ENCODE data around the gene SLC22A5. TPM values are rescaled to one million over a fixed set of nuclear protein-coding genes. Genes with fewer than 3 reads are reported as not detected.
A peak's percentile ranks its signal among the peaks of the same experiment; 100 is the strongest.

SLC22A5 gene
- total RNA-seq, 2 experiments from 2014 or later: 3.7 to 4.5 TPM

- no peak for DNase-seq
- no peak overlapping the region for H3K27ac Mint-ChIP-seq
- H3K27me3 Mint-ChIP-seq: no peaks in the 10 kb centered on the region
- no peaks in the 10 kb centered on the region for H3K9me3 Mint-ChIP-seq
- no peaks in the 10 kb centered on the region for H3K4me1 Mint-ChIP-seq
- no peak overlapping the region for H3K4me3 Mint-ChIP-seq
- H3K36me3 Mint-ChIP-seq: no peaks in the 10 kb centered on the region
These were observed 14.3 kb upstream of the SLC22A5 start for GRCh38 chr5:132355140-132355765.

DNA sequence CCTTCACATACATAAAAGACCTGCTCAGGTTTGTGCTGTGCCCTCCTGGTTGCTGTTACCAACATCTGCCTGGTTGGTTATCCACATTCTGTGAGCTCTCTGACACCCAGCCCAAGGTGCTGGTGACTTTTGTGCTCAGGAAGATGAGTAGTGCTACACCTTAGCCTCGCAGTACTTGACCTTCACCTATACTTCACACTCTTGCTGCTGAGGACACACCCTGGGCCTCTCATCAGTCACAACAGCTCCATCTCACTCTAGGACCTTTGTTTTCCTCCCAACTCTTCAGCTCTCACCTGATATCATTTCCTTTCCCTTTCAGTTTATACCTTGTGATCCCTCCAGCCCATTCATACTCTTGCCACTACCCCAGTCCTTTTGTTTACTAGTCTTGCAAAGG is 10.7 kb upstream of the SLC22A5 start:
- H3K27me3 Mint-ChIP-seq: no peaks in the 10 kb centered on the region
- no peaks in the 10 kb centered on the region for H3K9me3 Mint-ChIP-seq
- H3K4me3 Mint-ChIP-seq: no peak overlapping the region
- H3K27ac Mint-ChIP-seq: no peak overlapping the region
- no peaks in the 10 kb centered on the region for H3K4me1 Mint-ChIP-seq
- H3K36me3 Mint-ChIP-seq: no peaks in the 10 kb centered on the region
- no peak for DNase-seq

DNA sequence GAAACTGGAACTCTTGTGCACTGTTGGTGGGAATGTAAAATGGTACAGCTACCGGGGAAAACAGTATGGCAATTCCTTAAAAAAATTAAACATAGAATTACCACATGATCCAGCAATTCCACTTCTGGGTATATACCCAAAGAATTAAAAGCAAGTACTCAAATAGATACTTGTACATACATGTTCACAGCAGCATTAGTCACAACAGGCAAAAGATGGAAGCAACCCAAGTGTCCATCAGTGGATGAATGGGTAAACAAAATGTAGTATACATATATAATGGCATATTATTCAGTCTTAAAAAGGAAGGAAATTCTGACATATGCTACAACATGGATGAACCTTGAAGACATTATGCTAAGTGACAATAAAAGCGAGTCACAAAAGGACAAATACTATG is 7.4 kb upstream of the SLC22A5 start:
- no peaks in the 10 kb centered on the region for H3K9me3 Mint-ChIP-seq
- H3K27me3 Mint-ChIP-seq: no peaks in the 10 kb centered on the region
- H3K36me3 Mint-ChIP-seq: no peaks in the 10 kb centered on the region
- no peak overlapping the region for H3K27ac Mint-ChIP-seq
- no peak for DNase-seq
- H3K4me1 Mint-ChIP-seq: no peaks in the 10 kb centered on the region
- no peak overlapping the region for H3K4me3 Mint-ChIP-seq

GRCh38 chr5:132363431-132364112 is 5.9 kb upstream of the SLC22A5 start:
- H3K36me3 Mint-ChIP-seq: no peaks in the 10 kb centered on the region
- H3K27ac Mint-ChIP-seq: no peak overlapping the region
- DNase-seq: no peak
- H3K9me3 Mint-ChIP-seq: no peaks in the 10 kb centered on the region
- H3K27me3 Mint-ChIP-seq: no peaks in the 10 kb centered on the region
- no peak overlapping the region for H3K4me3 Mint-ChIP-seq
- H3K4me1 Mint-ChIP-seq: no peaks in the 10 kb centered on the region

DNA sequence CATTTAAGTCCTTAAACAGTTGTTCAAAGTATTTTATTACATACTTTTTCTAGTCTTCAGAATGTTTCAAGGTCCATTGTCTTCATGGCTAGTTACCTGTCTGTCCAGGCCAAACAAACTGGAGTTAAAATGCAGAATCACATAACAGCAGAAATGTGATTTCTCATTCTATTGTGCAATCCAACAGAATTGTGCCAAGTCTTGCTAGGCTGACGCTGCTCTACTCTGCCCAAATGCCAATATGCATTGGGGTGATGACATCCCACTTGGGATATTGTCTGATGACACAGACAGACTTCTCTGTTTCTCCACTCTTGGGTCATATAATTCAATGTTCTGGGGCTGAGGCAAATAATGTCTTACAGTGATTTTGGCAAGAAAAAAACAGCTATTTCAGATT is 5.2 kb upstream of the SLC22A5 start:
- no peak for DNase-seq
- Mint-ChIP-seq H3K27ac (no peak overlapping the region), H3K4me3 (no peak overlapping the region), H3K36me3 (no peaks in the 10 kb centered on the region), H3K27me3 (no peaks in the 10 kb centered on the region), H3K9me3 (no peaks in the 10 kb centered on the region), H3K4me1 (peaks cover 3% of the 10 kb centered on the region)

DNA sequence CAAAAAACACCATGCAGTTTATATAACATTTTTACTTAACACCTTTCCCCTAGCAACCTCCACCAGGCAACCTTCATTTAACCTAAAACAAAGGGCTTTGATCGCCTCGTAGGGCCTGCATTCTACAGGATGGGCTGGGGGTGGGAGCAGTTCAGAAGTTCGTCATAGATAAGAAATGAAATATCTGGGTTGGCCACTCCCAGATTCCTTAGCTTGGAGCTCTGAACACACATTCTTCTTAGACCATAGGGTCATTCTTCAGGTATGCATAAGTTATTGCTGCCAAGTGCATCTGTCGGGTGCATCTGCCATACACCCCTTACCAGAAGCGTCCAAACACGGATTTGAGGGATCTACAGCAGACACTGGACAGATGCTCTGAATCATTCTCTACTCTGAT is 4.3 kb upstream of the SLC22A5 start:
- no peak for DNase-seq
- Mint-ChIP-seq H3K4me1 (peaks cover 3% of the 10 kb centered on the region), H3K9me3 (no peaks in the 10 kb centered on the region), H3K36me3 (no peaks in the 10 kb centered on the region), H3K27ac (no peak overlapping the region), H3K4me3 (no peak overlapping the region), H3K27me3 (no peaks in the 10 kb centered on the region)

- Mint-ChIP-seq H3K9me3 (no peaks in the 10 kb centered on the region), H3K27ac (no peak overlapping the region), H3K27me3 (no peaks in the 10 kb centered on the region)
These were observed 1.3 kb upstream of the SLC22A5 start for GRCh38 chr5:132368186-132368585.

GRCh38 chr5:132369007-132369473 is 470 bp upstream of the SLC22A5 start:
- Mint-ChIP-seq H3K27ac (peak overlapping the region; percentile 81), H3K36me3 (peaks cover 3% of the 10 kb centered on the region), H3K4me3 (peak overlapping the region; percentile 83), H3K9me3 (no peaks in the 10 kb centered on the region), H3K27me3 (no peaks in the 10 kb centered on the region), H3K4me1 (peaks cover 20% of the 10 kb centered on the region)
- no peak for DNase-seq

More at GRCh38 chr5:132368186-132368585, 1.3 kb upstream of the SLC22A5 start:
- peaks cover 3% of the 10 kb centered on the region for H3K36me3 Mint-ChIP-seq
- peaks cover 20% of the 10 kb centered on the region for H3K4me1 Mint-ChIP-seq
- no peak for DNase-seq
- H3K4me3 Mint-ChIP-seq: no peak overlapping the region

DNA sequence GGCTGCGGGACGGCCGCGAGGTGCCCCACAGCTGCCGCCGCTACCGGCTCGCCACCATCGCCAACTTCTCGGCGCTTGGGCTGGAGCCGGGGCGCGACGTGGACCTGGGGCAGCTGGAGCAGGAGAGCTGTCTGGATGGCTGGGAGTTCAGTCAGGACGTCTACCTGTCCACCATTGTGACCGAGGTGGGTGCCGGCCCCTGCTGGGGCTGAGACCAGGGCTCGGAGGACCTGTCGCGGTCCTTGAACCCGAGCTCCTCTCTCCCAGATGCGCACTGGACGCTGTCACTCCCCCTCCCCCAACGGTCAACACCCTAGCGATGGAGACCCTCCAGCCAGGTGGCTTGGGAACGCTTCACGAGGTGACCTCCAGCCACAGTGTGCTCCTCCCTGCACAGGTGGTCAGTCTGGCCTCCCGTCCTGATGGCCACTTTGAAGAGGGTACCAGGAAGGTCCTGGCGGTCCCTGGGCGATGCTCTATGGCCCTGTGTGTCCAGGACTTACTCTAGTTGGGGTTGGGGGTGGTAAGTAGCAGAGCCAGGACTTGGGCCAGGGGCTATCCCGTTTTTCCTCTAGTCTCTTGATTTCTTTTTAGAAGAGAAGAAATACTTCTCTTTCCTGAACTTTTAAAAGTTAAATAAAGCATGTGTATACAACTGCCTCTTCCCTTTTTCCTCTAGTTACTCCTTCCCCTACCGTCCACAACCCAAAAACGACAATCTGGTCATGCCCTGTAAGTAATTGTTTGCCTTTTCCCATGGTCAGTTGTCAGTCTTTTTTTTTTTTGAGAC is 866 bp downstream of the SLC22A5 start:
- H3K9me3 Mint-ChIP-seq: no peaks in the 10 kb centered on the region
- H3K4me1 Mint-ChIP-seq: peaks cover 23% of the 10 kb centered on the region
- H3K27ac Mint-ChIP-seq: peak overlapping the region; percentile 73
- peak overlapping the region; percentile 83 for H3K4me3 Mint-ChIP-seq
- H3K36me3 Mint-ChIP-seq: peaks cover 3% of the 10 kb centered on the region
- no peak for DNase-seq
- H3K27me3 Mint-ChIP-seq: no peaks in the 10 kb centered on the region

DNA sequence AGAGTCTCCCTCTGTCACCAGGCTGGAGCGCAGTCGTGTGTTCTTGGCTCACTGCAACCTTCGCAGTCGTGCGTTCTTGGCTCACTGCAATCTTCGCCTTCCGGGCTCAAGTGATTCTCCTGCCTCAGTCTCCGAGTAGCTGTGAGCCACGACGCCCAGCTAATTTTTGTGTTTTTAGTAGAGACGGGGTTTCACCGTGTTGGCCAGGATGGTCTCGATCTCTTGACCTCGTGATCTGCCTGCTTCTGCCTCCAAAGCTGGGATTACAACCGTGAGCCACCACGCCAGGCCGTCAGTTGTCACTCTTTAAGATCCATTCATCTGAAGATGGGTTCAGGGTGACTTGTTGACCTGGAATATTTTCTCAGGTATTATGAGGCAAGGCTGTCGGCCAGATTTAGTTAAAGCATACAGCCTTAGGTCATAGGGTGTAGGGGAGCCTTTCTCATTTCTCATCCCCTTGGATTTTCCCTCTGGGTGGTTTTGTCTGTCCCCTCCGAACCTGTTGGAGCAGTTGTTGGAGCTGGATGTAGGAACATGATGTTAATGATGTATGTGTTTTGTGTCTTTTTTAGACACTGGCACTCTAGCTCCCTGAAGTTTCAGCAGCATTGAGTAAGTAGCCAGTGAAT is 1.6 kb downstream of the SLC22A5 start:
- H3K27ac Mint-ChIP-seq: peak overlapping the region; percentile 73
- peak overlapping the region; percentile 83 for H3K4me3 Mint-ChIP-seq
- H3K36me3 Mint-ChIP-seq: peaks cover 3% of the 10 kb centered on the region
- peaks cover 23% of the 10 kb centered on the region for H3K4me1 Mint-ChIP-seq
- no peaks in the 10 kb centered on the region for H3K27me3 Mint-ChIP-seq
- H3K9me3 Mint-ChIP-seq: no peaks in the 10 kb centered on the region
- no peak for DNase-seq

DNA sequence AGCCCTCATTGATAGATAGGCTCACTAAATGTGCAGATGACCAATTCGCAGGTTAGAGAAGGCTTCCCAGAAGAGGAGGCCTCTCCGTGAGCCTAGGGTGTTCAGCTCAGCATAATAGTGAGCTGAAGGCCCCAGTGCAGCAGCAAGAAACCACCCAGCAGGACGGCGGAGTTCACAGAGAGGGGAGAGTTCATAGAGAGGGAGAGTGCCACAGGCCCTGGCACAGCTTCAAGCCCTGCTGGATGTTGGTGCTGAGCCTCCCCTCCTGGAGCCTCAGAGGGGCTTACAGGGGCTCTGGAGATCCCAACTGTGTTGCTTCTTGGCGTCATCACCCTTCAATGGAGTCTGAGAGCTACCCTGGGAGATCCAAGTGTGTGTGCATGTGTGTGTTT is 2.1 kb downstream of the SLC22A5 start:
- no peak for DNase-seq
- H3K4me3 Mint-ChIP-seq: no peak overlapping the region
- no peak overlapping the region for H3K27ac Mint-ChIP-seq
- no peaks in the 10 kb centered on the region for H3K27me3 Mint-ChIP-seq
- peaks cover 3% of the 10 kb centered on the region for H3K36me3 Mint-ChIP-seq
- H3K4me1 Mint-ChIP-seq: peaks cover 23% of the 10 kb centered on the region
- no peaks in the 10 kb centered on the region for H3K9me3 Mint-ChIP-seq

- no peaks in the 10 kb centered on the region for H3K27me3 Mint-ChIP-seq
- no peak overlapping the region for H3K27ac Mint-ChIP-seq
- H3K4me3 Mint-ChIP-seq: no peak overlapping the region
- H3K4me1 Mint-ChIP-seq: peaks cover 23% of the 10 kb centered on the region
- DNase-seq: no peak
- H3K9me3 Mint-ChIP-seq: no peaks in the 10 kb centered on the region
- peaks cover 3% of the 10 kb centered on the region for H3K36me3 Mint-ChIP-seq
These were observed 2.6 kb downstream of the SLC22A5 start for GRCh38 chr5:132372127-132372526.

DNA sequence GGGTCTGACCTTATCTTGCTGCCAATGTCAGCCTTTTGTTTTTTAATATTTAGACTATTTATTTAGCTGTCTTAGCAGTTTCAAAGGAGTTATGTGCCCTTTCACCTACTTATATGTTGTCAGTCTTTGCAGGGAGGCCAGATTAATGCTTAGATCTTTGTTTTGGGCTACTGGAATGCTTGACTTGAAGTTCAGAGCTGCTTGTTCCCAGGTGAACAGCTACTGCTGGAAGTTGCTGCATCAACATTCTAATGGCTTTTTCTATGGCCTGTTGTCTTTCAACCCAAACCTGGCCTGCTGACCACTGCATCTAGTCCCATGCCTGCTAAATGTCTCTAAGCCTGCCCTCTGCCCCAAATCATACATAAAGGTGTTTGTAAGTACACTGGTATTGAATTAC is 3.0 kb downstream of the SLC22A5 start:
- Mint-ChIP-seq H3K27ac (no peak overlapping the region), H3K36me3 (peaks cover 3% of the 10 kb centered on the region), H3K27me3 (no peaks in the 10 kb centered on the region), H3K9me3 (no peaks in the 10 kb centered on the region), H3K4me3 (no peak overlapping the region), H3K4me1 (peaks cover 23% of the 10 kb centered on the region)
- no peak for DNase-seq

GRCh38 chr5:132375957-132376356 is 6.4 kb downstream of the SLC22A5 start:
- no peaks in the 10 kb centered on the region for H3K9me3 Mint-ChIP-seq
- no peak for DNase-seq
- H3K4me3 Mint-ChIP-seq: no peak overlapping the region
- no peaks in the 10 kb centered on the region for H3K27me3 Mint-ChIP-seq
- peaks cover 13% of the 10 kb centered on the region for H3K4me1 Mint-ChIP-seq
- H3K36me3 Mint-ChIP-seq: peaks cover 1% of the 10 kb centered on the region
- no peak overlapping the region for H3K27ac Mint-ChIP-seq

Data from activated naive CD8-positive, alpha-beta T cell treated with anti-CD3 and anti-CD28 coated beads for 36 hours (primary cell).